ENCODE results near the gene IL20RB. TPM values are rescaled to one million over a fixed set of nuclear protein-coding genes. Genes with fewer than 3 reads are reported as not detected.

Gene IL20RB
- total and polyA plus RNA-seq, 12 donors = 0.12 to 1.7 (median 0.71) TPM; not detected in 1

DNA sequence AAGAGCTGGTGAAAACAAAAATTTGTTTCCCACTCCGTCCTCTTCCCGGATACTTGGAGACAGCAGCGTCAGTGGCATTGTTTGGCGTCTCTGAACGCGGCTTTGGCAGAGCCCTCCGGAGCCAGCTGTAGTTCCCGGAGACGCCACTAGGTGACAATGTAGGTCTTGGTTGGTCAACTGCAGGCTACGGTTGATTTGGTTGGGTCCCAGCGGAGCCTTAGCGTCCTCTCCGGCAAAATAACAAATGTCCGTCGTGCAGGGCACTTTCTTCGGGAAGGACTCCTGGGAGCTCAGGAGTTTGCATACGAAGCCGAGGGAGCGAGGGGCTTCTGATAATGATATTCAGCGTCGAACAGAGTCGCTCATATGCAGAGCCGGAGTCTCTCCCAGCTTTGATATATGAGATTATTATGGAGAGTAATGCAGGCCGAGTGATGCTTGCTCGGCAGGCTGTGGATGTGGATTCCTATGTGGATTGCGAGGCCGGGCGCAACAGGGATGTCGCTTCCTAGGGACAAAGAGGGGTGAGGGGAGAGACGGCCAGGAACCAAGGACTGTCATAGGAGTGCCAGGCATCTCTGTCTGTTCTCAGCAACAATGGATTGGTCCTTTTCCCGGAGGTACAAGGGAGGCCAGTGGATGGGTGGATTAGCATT, 74.8 kb downstream of the IL20RB start:
- Histone ChIP-seq H3K4me1 (replicated peaks in 1 of 2) (peaks cover 4% of the 10 kb centered on the region in 2 donors), H3K36me3 (replicated peaks in 1 of 2) (no peaks in the 10 kb centered on the region), H3K27me3 (no peaks in the 10 kb centered on the region), H3K9me3 (replicated peaks in 1 of 3) (no peaks in the 10 kb centered on the region), H3K4me3 (peak overlapping the region in 1 of 4 donors; percentile 52), H3K27ac (no peak overlapping the region)
- intact Hi-C loops (cut with DNase I) = no loop called here
- 2 to 5% (median 4%) methylated on average over 25 to 31 of the region's 31 CpGs for WGBS, 4 donors
- peak; percentile 86 to 96 (median 91) for DNase-seq
- TF ChIP-seq, protein P1, sequence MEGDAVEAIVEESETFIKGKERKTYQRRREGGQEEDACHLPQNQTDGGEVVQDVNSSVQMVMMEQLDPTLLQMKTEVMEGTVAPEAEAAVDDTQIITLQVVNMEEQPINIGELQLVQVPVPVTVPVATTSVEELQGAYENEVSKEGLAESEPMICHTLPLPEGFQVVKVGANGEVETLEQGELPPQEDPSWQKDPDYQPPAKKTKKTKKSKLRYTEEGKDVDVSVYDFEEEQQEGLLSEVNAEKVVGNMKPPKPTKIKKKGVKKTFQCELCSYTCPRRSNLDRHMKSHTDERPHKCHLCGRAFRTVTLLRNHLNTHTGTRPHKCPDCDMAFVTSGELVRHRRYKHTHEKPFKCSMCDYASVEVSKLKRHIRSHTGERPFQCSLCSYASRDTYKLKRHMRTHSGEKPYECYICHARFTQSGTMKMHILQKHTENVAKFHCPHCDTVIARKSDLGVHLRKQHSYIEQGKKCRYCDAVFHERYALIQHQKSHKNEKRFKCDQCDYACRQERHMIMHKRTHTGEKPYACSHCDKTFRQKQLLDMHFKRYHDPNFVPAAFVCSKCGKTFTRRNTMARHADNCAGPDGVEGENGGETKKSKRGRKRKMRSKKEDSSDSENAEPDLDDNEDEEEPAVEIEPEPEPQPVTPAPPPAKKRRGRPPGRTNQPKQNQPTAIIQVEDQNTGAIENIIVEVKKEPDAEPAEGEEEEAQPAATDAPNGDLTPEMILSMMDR (IDR thresholded peaks at IDR 0.05) = peak; percentile 89 to 99 (median 90)
- TF ChIP-seq POLR2A (IDR thresholded peaks at IDR 0.05) = no peak

DNA sequence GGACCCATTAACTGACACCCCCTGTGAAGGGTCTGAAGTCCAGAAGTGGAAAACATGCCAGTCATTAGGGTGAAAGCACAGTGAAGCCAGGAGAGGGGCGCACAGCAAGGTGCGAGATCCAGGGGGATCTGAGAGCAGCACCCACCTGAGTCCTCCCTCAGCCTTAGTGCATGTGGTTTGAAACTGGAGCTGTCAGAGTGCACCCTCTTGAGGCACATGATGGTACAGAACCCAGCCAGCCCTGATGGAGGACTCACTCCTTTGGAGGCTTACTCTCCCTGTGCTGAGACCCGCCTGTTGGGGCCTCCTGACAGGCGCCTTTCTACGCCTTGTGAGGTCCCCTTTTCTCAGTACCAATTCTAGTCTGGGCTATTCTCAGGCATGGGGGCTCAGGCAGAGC, 77.8 kb downstream of the IL20RB start:
- TF ChIP-seq, protein P1 (IDR thresholded peaks at IDR 0.05) = no peak
- TF ChIP-seq POLR2A (IDR thresholded peaks at IDR 0.05) = no peak
- Histone ChIP-seq H3K4me3 (no peak overlapping the region), H3K36me3 (replicated peaks in 1 of 2) (no peaks in the 10 kb centered on the region), H3K27ac (no peak overlapping the region), H3K27me3 (no peaks in the 10 kb centered on the region), H3K4me1 (replicated peaks in 1 of 2) (peaks cover 4% of the 10 kb centered on the region in 2 donors), H3K9me3 (replicated peaks in 1 of 3) (no peaks in the 10 kb centered on the region)
- intact Hi-C loops (cut with DNase I) = no loop called here
- 84 to 90% (median 88%) methylated on average over 2 to 5 of the region's 5 CpGs for WGBS, 4 donors
- peak in 1 of 7 donors; percentile 8 for DNase-seq

GRCh38 chr3:137039570-137039969, 81.8 kb downstream of the IL20RB start:
- Histone ChIP-seq H3K27ac (no peak overlapping the region), H3K27me3 (no peaks in the 10 kb centered on the region), H3K4me1 (replicated peaks in 1 of 2) (no peaks in the 10 kb centered on the region), H3K36me3 (replicated peaks in 1 of 2) (no peaks in the 10 kb centered on the region), H3K4me3 (no peak overlapping the region), H3K9me3 (replicated peaks in 1 of 3) (no peaks in the 10 kb centered on the region)
- no peak for DNase-seq
- no peak for TF ChIP-seq POLR2A (IDR thresholded peaks at IDR 0.05)
- TF ChIP-seq, protein P1 (IDR thresholded peaks at IDR 0.05) = no peak
- intact Hi-C loops (cut with DNase I) = no loop called here

DNA sequence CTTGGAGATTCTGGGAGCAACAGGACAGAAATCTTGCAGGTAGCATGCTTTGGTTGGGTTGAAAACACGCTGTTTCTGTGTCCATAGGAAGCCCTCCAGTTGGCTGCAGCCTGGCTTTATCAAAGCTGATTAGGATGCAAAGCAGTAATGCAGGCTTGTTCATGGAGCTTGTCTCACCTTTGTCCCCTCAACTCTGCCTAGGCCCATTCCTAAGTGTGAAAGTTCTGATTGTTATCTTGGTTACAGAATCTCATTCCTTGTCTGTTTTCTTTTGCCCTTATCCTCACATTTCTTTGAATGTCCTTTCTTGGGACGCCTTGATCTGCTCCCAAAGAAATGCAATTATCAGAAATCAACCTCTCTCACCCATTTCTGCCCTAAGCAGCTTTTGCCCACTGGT, 83.5 kb downstream of the IL20RB start:
- Histone ChIP-seq H3K4me1 (replicated peaks in 1 of 2) (no peaks in the 10 kb centered on the region), H3K4me3 (no peak overlapping the region), H3K27ac (no peak overlapping the region), H3K9me3 (replicated peaks in 1 of 3) (no peaks in the 10 kb centered on the region), H3K27me3 (no peaks in the 10 kb centered on the region), H3K36me3 (replicated peaks in 1 of 2) (no peaks in the 10 kb centered on the region)
- 77 to 98% (median 87%) methylated on average over 2 of the region's 2 CpGs for WGBS, 4 donors
- DNase-seq = no peak
- intact Hi-C loops (cut with DNase I) = no loop called here
- no peak for TF ChIP-seq POLR2A (IDR thresholded peaks at IDR 0.05)
- TF ChIP-seq, protein P1 (IDR thresholded peaks at IDR 0.05) = no peak

Data from adrenal gland (tissue), 12 donors.